Calu3 (cell line): Measurements from ENCODE around the gene LRCOL1. TPM values are rescaled to one million over a fixed set of nuclear protein-coding genes. Genes with fewer than 3 reads are reported as not detected.

ENCODE experiments used
- BruUV-seq: library from RNA; stranded (reverse); fragments of 400-500 nt; replicated peaks from 2 replicates; lab custom pipeline; 2021; lab: Mats Ljungman, UMichigan
- CTCF ChIA-PET: fragments of 300-600 bp; sonication (Branson Sonifier 250); formaldehyde crosslinking; loops from one replicate; lab custom pipeline; 2022; ENCODE audit warnings: antibody characterized with exemption; lab: Charles Lee
- DNase-seq: peaks from one replicate; pipeline ENCODE4 v3.0.0; 2022
- H3K27ac Mint-ChIP-seq: one replicate; pipeline ENCODE4 v1.8.0; 2022; ENCODE audit warnings: mixed read lengths; ENCODE audit not compliant: unreplicated experiment
- H3K27me3 Mint-ChIP-seq: one replicate; pipeline ENCODE4 v1.8.0; 2022; ENCODE audit warnings: mixed read lengths; ENCODE audit not compliant: unreplicated experiment
- H3K36me3 Mint-ChIP-seq: one replicate; pipeline ENCODE4 v1.8.0; 2022; ENCODE audit warnings: mild to moderate bottlenecking, moderate library complexity, mixed read lengths; ENCODE audit not compliant: insufficient read depth, unreplicated experiment
- H3K4me1 Mint-ChIP-seq: one replicate; pipeline ENCODE4 v1.8.0; 2022; ENCODE audit warnings: mild to moderate bottlenecking, low read depth, mixed read lengths; ENCODE audit not compliant: unreplicated experiment
- H3K4me3 Mint-ChIP-seq: one replicate; pipeline ENCODE4 v1.8.0; 2022; ENCODE audit warnings: mild to moderate bottlenecking, low read depth, moderate library complexity, mixed read lengths; ENCODE audit not compliant: unreplicated experiment
- H3K9me3 Mint-ChIP-seq: one replicate; pipeline ENCODE4 v1.8.0; 2022; ENCODE audit warnings: low read depth, mixed read lengths; ENCODE audit not compliant: unreplicated experiment
- intact Hi-C: fragments of 100-400 bp; cut with micrococcal nuclease; formaldehyde crosslinking; loops from one replicate; pipeline ENCODE4 v1.10.0; 2022; ENCODE audit not compliant: unreplicated experiment
- total RNA-seq: library from RNA; stranded (reverse); gene quantifications from 2 replicates; pipeline ENCODE4 v1.2.3, GENCODE V29; 2022
- TF ChIP-seq, protein P1 (sequence below): fragments of 200-600 bp; IDR thresholded peaks from one replicate; pipeline ENCODE4 v1.8.0; 2022; ENCODE audit warnings: antibody characterized with exemption; ENCODE audit not compliant: unreplicated experiment

The LRCOL1 gene
- total RNA-seq, 1 experiment from 2014 or later: not detected

- no peaks in the 10 kb centered on the region for H3K36me3 Mint-ChIP-seq
- H3K4me3 Mint-ChIP-seq: no peak overlapping the region
- BruUV-seq: no TSS peak
- H3K9me3 Mint-ChIP-seq: no peaks in the 10 kb centered on the region
- H3K27me3 Mint-ChIP-seq: peaks cover 82% of the 10 kb centered on the region
- H3K27ac Mint-ChIP-seq: no peak overlapping the region
- TF ChIP-seq, protein P1, sequence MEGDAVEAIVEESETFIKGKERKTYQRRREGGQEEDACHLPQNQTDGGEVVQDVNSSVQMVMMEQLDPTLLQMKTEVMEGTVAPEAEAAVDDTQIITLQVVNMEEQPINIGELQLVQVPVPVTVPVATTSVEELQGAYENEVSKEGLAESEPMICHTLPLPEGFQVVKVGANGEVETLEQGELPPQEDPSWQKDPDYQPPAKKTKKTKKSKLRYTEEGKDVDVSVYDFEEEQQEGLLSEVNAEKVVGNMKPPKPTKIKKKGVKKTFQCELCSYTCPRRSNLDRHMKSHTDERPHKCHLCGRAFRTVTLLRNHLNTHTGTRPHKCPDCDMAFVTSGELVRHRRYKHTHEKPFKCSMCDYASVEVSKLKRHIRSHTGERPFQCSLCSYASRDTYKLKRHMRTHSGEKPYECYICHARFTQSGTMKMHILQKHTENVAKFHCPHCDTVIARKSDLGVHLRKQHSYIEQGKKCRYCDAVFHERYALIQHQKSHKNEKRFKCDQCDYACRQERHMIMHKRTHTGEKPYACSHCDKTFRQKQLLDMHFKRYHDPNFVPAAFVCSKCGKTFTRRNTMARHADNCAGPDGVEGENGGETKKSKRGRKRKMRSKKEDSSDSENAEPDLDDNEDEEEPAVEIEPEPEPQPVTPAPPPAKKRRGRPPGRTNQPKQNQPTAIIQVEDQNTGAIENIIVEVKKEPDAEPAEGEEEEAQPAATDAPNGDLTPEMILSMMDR: no peak
- CTCF ChIA-PET: no interaction called here
- H3K4me1 Mint-ChIP-seq: peaks cover 13% of the 10 kb centered on the region
- intact Hi-C loops: no loop called here
- DNase-seq: no peak
These were observed 1.9 kb downstream of the LRCOL1 start for GRCh38 chr12:132608231-132609171.

GRCh38 chr12:132606927-132607326 is 3.5 kb downstream of the LRCOL1 start:
- Mint-ChIP-seq H3K4me3 (no peak overlapping the region), H3K27ac (no peak overlapping the region), H3K4me1 (peaks cover 13% of the 10 kb centered on the region), H3K27me3 (peaks cover 93% of the 10 kb centered on the region), H3K36me3 (no peaks in the 10 kb centered on the region), H3K9me3 (no peaks in the 10 kb centered on the region)
- intact Hi-C loops: no loop called here
- no TSS peak for BruUV-seq
- TF ChIP-seq, protein P1: no peak
- no peak for DNase-seq
- CTCF ChIA-PET: no interaction called here

DNA sequence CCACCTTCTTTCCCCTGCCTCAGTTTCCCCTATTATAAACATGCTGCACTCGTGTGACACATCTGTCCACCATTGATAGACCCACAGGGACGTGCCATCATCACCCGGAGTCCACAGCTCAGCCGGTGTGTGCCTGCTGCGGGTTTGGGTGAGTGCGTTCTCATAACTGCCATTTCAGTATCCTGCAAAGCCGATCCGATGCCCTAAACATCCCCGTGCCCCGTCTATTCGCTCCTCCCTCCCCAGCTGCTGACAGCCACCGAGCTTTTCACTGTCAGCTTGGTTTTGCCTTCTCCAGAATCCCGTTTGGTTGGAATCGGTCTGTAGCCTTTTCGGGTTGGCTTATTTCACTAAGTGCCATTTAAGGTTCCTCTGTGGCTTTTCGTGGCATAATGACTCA is 3.9 kb downstream of the LRCOL1 start:
- peaks cover 93% of the 10 kb centered on the region for H3K27me3 Mint-ChIP-seq
- H3K27ac Mint-ChIP-seq: no peak overlapping the region
- H3K36me3 Mint-ChIP-seq: no peaks in the 10 kb centered on the region
- no peak for DNase-seq
- TF ChIP-seq, protein P1: no peak
- no peak overlapping the region for H3K4me3 Mint-ChIP-seq
- CTCF ChIA-PET: no interaction called here
- no TSS peak for BruUV-seq
- no peaks in the 10 kb centered on the region for H3K9me3 Mint-ChIP-seq
- intact Hi-C loops: no loop called here
- H3K4me1 Mint-ChIP-seq: peaks cover 13% of the 10 kb centered on the region

GRCh38 chr12:132605892-132606291 is 4.5 kb downstream of the LRCOL1 start:
- intact Hi-C loops: no loop called here
- H3K4me1 Mint-ChIP-seq: peaks cover 13% of the 10 kb centered on the region
- no TSS peak for BruUV-seq
- H3K27ac Mint-ChIP-seq: no peak overlapping the region
- H3K36me3 Mint-ChIP-seq: no peaks in the 10 kb centered on the region
- TF ChIP-seq, protein P1: no peak
- no peak overlapping the region for H3K4me3 Mint-ChIP-seq
- no peak for DNase-seq
- H3K27me3 Mint-ChIP-seq: peaks cover 93% of the 10 kb centered on the region
- H3K9me3 Mint-ChIP-seq: no peaks in the 10 kb centered on the region
- CTCF ChIA-PET: no interaction called here
